Astrocyte (in vitro differentiated cells and primary cell): ENCODE measurements around the gene ADARB2. TPM values are rescaled to one million over a fixed set of nuclear protein-coding genes. Genes with fewer than 3 reads are reported as not detected.

Experiments used
- DNase-seq: peaks from one replicate; pipeline ENCODE4 v3.0.0-alpha.2; 2010; ENCODE audit warnings: low read depth
- FAIRE-seq: peaks from 2 replicates; lab custom pipeline; 2011; peaks lifted over from hg19 to GRCh38; lab: Jason Lieb, UNC
- H2AFZ ChIP-seq: 2 replicates; pipeline ENCODE4 v1.6.0; 2012; ENCODE audit warnings: low read depth, low read length, inconsistent platforms
- H3K27ac ChIP-seq: 2 replicates; pipeline ENCODE4 v1.5.1; 2011; ENCODE audit warnings: low read depth, low read length, inconsistent platforms
- H3K27me3 ChIP-seq: 2 replicates; pipeline ENCODE4 v1.6.0; 2011; ENCODE audit warnings: low read length, inconsistent platforms; ENCODE audit not compliant: insufficient read depth
- H3K36me3 ChIP-seq: 2 replicates; pipeline ENCODE4 v1.5.1; 2011; ENCODE audit warnings: low read length, inconsistent platforms; ENCODE audit not compliant: insufficient read depth
- H3K4me1 ChIP-seq: 2 replicates; pipeline ENCODE4 v1.5.1; 2011; ENCODE audit warnings: low read length, inconsistent platforms; ENCODE audit not compliant: insufficient read depth
- H3K4me2 ChIP-seq: 2 replicates; pipeline ENCODE4 v1.6.0; 2012; ENCODE audit warnings: low read length, inconsistent platforms
- H3K4me3 ChIP-seq: 2 replicates; pipeline ENCODE4 v1.5.1; 2011; ENCODE audit warnings: low read depth, mild to moderate bottlenecking, low read length, inconsistent platforms; ENCODE audit not compliant: insufficient read depth
- H3K79me2 ChIP-seq: 2 replicates; pipeline ENCODE4 v1.6.0; 2012; ENCODE audit warnings: mild to moderate bottlenecking, low read length, inconsistent platforms; ENCODE audit not compliant: insufficient read depth
- H3K9ac ChIP-seq: 2 replicates; pipeline ENCODE4 v1.6.0; 2012; ENCODE audit warnings: mild to moderate bottlenecking, low read length, inconsistent platforms
- H3K9me3 ChIP-seq: 2 replicates; pipeline ENCODE4 v1.5.1; 2012; ENCODE audit warnings: low read depth, mild to moderate bottlenecking, low read length, inconsistent platforms; ENCODE audit not compliant: insufficient read depth
- H4K20me1 ChIP-seq: 2 replicates; pipeline ENCODE4 v1.6.0; 2012; ENCODE audit warnings: low read length, inconsistent platforms; ENCODE audit not compliant: insufficient read depth
- H3K27ac Mint-ChIP-seq: one replicate; pipeline ENCODE4 v1.8.0; 2021; ENCODE audit warnings: mild to moderate bottlenecking, mixed read lengths; ENCODE audit not compliant: unreplicated experiment
- H3K27me3 Mint-ChIP-seq: one replicate; pipeline ENCODE4 v1.8.0; 2021; ENCODE audit warnings: low read depth, mixed read lengths; ENCODE audit not compliant: unreplicated experiment
- H3K36me3 Mint-ChIP-seq: one replicate; pipeline ENCODE4 v1.8.0; 2021; ENCODE audit warnings: low read depth, mixed read lengths; ENCODE audit not compliant: unreplicated experiment
- H3K4me1 Mint-ChIP-seq: one replicate; pipeline ENCODE4 v1.8.0; 2021; ENCODE audit warnings: low read depth, mixed read lengths; ENCODE audit not compliant: unreplicated experiment
- H3K4me3 Mint-ChIP-seq: one replicate; pipeline ENCODE4 v1.8.0; 2021; ENCODE audit warnings: mild to moderate bottlenecking, moderate library complexity, mixed read lengths; ENCODE audit not compliant: unreplicated experiment
- H3K9me3 Mint-ChIP-seq: one replicate; pipeline ENCODE4 v1.8.0; 2021; ENCODE audit warnings: mild to moderate bottlenecking, mixed read lengths; ENCODE audit not compliant: unreplicated experiment
- CTCF ChIP-seq: IDR thresholded peaks from 2 replicates; pipeline ENCODE4 v1.5.1; 2011; ENCODE audit warnings: low read depth, mild to moderate bottlenecking, inconsistent platforms, low read length, moderate library complexity; ENCODE audit not compliant: insufficient read depth
- EZH2 ChIP-seq: IDR thresholded peaks from 2 replicates; pipeline ENCODE4 v1.6.1; 2012; ENCODE audit warnings: mild to moderate bottlenecking, low read length, inconsistent platforms; ENCODE audit not compliant: insufficient read depth
- total RNA-seq: library from RNA; stranded (reverse); gene quantifications from 2 replicates; pipeline ENCODE4 v1.2.1, GENCODE V29; 2021

The ADARB2 gene
- total RNA-seq, 1 donor from 2014 or later: 0.18 TPM

- Histone ChIP-seq H3K9me3 (no peaks in the 10 kb centered on the region), H4K20me1 (no peaks in the 10 kb centered on the region), H3K27me3 (peaks cover 3% of the 10 kb centered on the region), H3K79me2 (no peaks in the 10 kb centered on the region), H3K4me3 (no peak overlapping the region), H3K4me2 (no peak overlapping the region), H3K9ac (no peak overlapping the region), H2AFZ (no peak overlapping the region), H3K36me3 (no peaks in the 10 kb centered on the region), H3K27ac (no peak overlapping the region), H3K4me1 (no peaks in the 10 kb centered on the region)
- FAIRE-seq (no peak), DNase-seq (no peak)
- Mint-ChIP-seq H3K4me1 (no peaks in the 10 kb centered on the region), H3K4me3 (no peak overlapping the region), H3K27ac (no peak overlapping the region), H3K36me3 (no peaks in the 10 kb centered on the region), H3K9me3 (peaks cover 2% of the 10 kb centered on the region), H3K27me3 (peaks cover 30% of the 10 kb centered on the region)
- no peak for TF ChIP-seq EZH2
- no peak for TF ChIP-seq CTCF
These were observed 436.2 kb downstream of the ADARB2 start for GRCh38 chr10:1301143-1301542.

GRCh38 chr10:1300218-1300617 is 437.1 kb downstream of the ADARB2 start:
- no peak overlapping the region for H3K27ac ChIP-seq
- H3K27me3 ChIP-seq: peaks cover 3% of the 10 kb centered on the region
- no peaks in the 10 kb centered on the region for H3K4me1 ChIP-seq
- H4K20me1 ChIP-seq: no peaks in the 10 kb centered on the region
- no peak for FAIRE-seq
- no peak overlapping the region for H3K4me3 Mint-ChIP-seq
- H3K27ac Mint-ChIP-seq: no peak overlapping the region
- H3K4me1 Mint-ChIP-seq: no peaks in the 10 kb centered on the region
- H3K4me3 ChIP-seq: no peak overlapping the region
- H3K9ac ChIP-seq: no peak overlapping the region
- TF ChIP-seq CTCF (no peak), EZH2 (no peak)
- no peak for DNase-seq
- no peak overlapping the region for H3K4me2 ChIP-seq
- H3K36me3 ChIP-seq: no peaks in the 10 kb centered on the region
- H3K27me3 Mint-ChIP-seq: peaks cover 32% of the 10 kb centered on the region
- H3K36me3 Mint-ChIP-seq: no peaks in the 10 kb centered on the region
- no peaks in the 10 kb centered on the region for H3K79me2 ChIP-seq
- H3K9me3 Mint-ChIP-seq: peaks cover 2% of the 10 kb centered on the region
- no peak overlapping the region for H2AFZ ChIP-seq
- no peaks in the 10 kb centered on the region for H3K9me3 ChIP-seq

- Mint-ChIP-seq H3K4me3 (no peak overlapping the region), H3K36me3 (no peaks in the 10 kb centered on the region), H3K27ac (no peak overlapping the region), H3K9me3 (peaks cover 2% of the 10 kb centered on the region), H3K27me3 (peaks cover 33% of the 10 kb centered on the region), H3K4me1 (no peaks in the 10 kb centered on the region)
- FAIRE-seq (no peak), DNase-seq (no peak)
- Histone ChIP-seq H3K79me2 (no peaks in the 10 kb centered on the region), H3K4me3 (no peak overlapping the region), H3K9me3 (no peaks in the 10 kb centered on the region), H3K4me1 (no peaks in the 10 kb centered on the region), H3K27me3 (peaks cover 3% of the 10 kb centered on the region), H2AFZ (no peak overlapping the region), H3K4me2 (no peak overlapping the region), H3K36me3 (no peaks in the 10 kb centered on the region), H4K20me1 (no peaks in the 10 kb centered on the region), H3K9ac (no peak overlapping the region), H3K27ac (no peak overlapping the region)
- TF ChIP-seq EZH2: no peak
- no peak for TF ChIP-seq CTCF
These were observed 438.1 kb downstream of the ADARB2 start for GRCh38 chr10:1299041-1299726.
